Stimulated activated naive CD8-positive, alpha-beta T cell treated with anti-CD3 and anti-CD28 coated beads, Interleukin-15, amount 100 ng/mL, for 72 hours (primary cell): Measurements from ENCODE around the gene AGRN.
A peak's percentile ranks its signal among the peaks of the same experiment; 100 is the strongest.
"Not testable (repeated sequence)": the region's sequence is repeated elsewhere in the genome, so short reads cannot be mapped to it uniquely, and the experiment has no call there.

Experiments
- ATAC-seq: fragments of 150-1000 bp; cut with Tn5 transposase; 2 replicates; pipeline ENCODE4 v1.10.0; 2021; ENCODE audit warnings: mild to moderate bottlenecking, moderate library complexity
- DNase-seq, 2 donors: peaks; one replicate each; pipeline ENCODE4 v3.0.0; 2021 to 2022
- H3K27ac Mint-ChIP-seq, 2 donors: one replicate each; pipeline ENCODE4 v1.8.0; 2022; ENCODE audit warnings: mild to moderate bottlenecking in 2 of 2, mixed read lengths in 2 of 2, moderate library complexity in 2 of 2
- H3K27me3 Mint-ChIP-seq: one replicate; pipeline ENCODE4 v1.8.0; 2022; ENCODE audit warnings: mixed read lengths
- H3K4me1 Mint-ChIP-seq: one replicate; pipeline ENCODE4 v1.8.0; 2022; ENCODE audit warnings: mild to moderate bottlenecking, mixed read lengths
- H3K4me3 Mint-ChIP-seq, 2 donors: one replicate each; pipeline ENCODE4 v1.8.0; 2022; ENCODE audit warnings: mild to moderate bottlenecking in 2 of 2, mixed read lengths in 2 of 2, moderate library complexity in 1 of 2
- H3K9me3 Mint-ChIP-seq, 2 donors: one replicate each; pipeline ENCODE4 v1.8.0; 2022; ENCODE audit warnings: mixed read lengths in 2 of 2

Gene AGRN

GRCh38 chr1:1019122-1019999 lies 559 bp upstream of the AGRN start:
- Mint-ChIP-seq H3K9me3 (no peaks in the 10 kb centered on the region), H3K27me3 (peaks cover 15% of the 10 kb centered on the region), H3K4me3 (peak overlapping the region; percentile 57 to 64), H3K4me1 (peaks cover 44% of the 10 kb centered on the region), H3K27ac (peak overlapping the region in 1 of 2 donors; percentile 19)
- peak; percentile 73 for ATAC-seq
- peak; percentile 81 to 87 for DNase-seq

DNA sequence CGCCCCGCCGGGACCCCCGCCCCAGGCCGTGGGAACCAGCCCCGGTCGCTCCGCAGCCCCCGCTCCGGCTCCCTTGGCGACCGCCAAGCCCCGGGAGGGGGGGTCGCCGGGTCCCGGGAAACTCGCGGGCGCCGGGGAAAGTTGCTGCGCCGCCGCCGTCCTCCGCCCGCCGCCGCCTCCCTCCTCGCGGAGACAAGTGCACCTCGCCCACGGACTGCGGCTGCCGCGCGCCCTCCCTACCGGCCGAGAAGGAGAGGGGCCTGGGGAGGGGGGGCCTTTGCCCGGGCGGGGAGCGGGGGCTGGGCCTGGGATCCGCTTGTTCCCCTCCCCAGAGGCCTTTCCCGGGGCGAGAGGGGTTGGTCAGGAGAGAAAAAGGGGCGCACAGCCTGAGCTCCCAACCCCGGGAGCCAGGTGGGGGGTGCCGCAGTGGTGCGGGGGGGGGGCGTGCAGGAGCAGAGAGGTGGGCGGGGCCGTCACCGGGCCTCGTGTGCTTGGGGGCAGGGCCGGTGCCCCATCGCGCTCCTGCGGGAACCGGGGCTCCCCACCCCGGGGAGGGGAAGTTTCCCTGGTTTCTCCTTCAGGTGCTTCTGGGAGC lies 592 bp downstream of the AGRN start:
- Mint-ChIP-seq H3K9me3 (no peaks in the 10 kb centered on the region), H3K27me3 (peaks cover 15% of the 10 kb centered on the region), H3K4me1 (peaks cover 33% of the 10 kb centered on the region), H3K27ac (no peak overlapping the region), H3K4me3 (peak overlapping the region; percentile 56 to 70)
- ATAC-seq, result peak; percentile 20
- DNase-seq, result peak in 1 of 2 donors; percentile 47

GRCh38 chr1:1021010-1021919 lies 1.3 kb downstream of the AGRN start:
- no peak overlapping the region for H3K27ac Mint-ChIP-seq
- peaks cover 15% of the 10 kb centered on the region for H3K27me3 Mint-ChIP-seq
- ATAC-seq, result no peak
- H3K4me3 Mint-ChIP-seq, result peak overlapping the region; percentile 56 to 70
- DNase-seq, result no peak
- H3K4me1 Mint-ChIP-seq, result peaks cover 33% of the 10 kb centered on the region
- H3K9me3 Mint-ChIP-seq, result no peaks in the 10 kb centered on the region

GRCh38 chr1:1021920-1022259 lies 2.0 kb downstream of the AGRN start:
- no peak for ATAC-seq
- H3K27me3 Mint-ChIP-seq, result peaks cover 15% of the 10 kb centered on the region
- DNase-seq, result no peak
- no peak overlapping the region for H3K27ac Mint-ChIP-seq
- no peaks in the 10 kb centered on the region for H3K9me3 Mint-ChIP-seq
- no peak overlapping the region for H3K4me3 Mint-ChIP-seq
- H3K4me1 Mint-ChIP-seq, result peaks cover 32% of the 10 kb centered on the region

DNA sequence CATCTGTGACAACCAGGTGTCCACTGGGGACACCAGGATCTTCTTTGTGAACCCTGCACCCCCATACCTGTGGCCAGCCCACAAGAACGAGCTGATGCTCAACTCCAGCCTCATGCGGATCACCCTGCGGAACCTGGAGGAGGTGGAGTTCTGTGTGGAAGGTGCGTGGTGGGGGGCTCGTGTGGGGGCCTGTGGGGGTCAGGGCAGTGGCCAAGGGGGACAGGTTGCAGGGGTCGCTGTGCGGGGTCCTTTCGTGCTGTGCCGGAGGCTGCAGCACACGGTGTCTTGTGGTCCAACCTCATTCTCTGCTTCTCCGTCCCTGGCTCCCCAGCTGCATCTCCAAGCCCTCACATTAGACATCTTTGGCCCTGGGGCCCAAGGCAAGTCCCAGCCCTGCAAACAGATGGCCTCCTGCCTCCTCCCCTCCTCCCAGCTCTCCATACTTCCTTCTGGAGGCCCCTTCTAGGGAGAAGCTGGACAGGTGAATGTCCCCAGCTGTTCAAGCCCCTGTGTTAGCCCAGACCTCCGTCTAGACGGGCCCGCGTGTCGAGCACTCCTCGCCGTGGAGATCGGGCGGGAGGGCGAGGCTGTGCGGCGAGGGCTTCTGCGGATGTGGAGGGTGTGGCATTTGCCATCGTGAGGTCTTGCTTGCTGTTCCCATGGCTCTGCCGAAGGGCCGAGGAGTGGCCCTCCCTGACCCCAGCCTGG lies 2.5 kb downstream of the AGRN start:
- H3K4me3 Mint-ChIP-seq, result no peak overlapping the region
- H3K27ac Mint-ChIP-seq, result no peak overlapping the region
- DNase-seq (no peak), ATAC-seq (no peak)
- H3K4me1 Mint-ChIP-seq, result peaks cover 27% of the 10 kb centered on the region
- no peaks in the 10 kb centered on the region for H3K9me3 Mint-ChIP-seq
- H3K27me3 Mint-ChIP-seq, result peaks cover 15% of the 10 kb centered on the region

- H3K27me3 Mint-ChIP-seq, result peaks cover 15% of the 10 kb centered on the region
- DNase-seq, result no peak
- H3K4me3 Mint-ChIP-seq, result no peak overlapping the region
- ATAC-seq, result no peak
- no peaks in the 10 kb centered on the region for H3K9me3 Mint-ChIP-seq
- H3K4me1 Mint-ChIP-seq, result peaks cover 27% of the 10 kb centered on the region
- no peak overlapping the region for H3K27ac Mint-ChIP-seq
Observed at GRCh38 chr1:1023700-1024099, 3.8 kb downstream of the AGRN start.

GRCh38 chr1:1024149-1024770 lies 4.3 kb downstream of the AGRN start:
- DNase-seq (no peak), ATAC-seq (no peak)
- Mint-ChIP-seq H3K9me3 (no peaks in the 10 kb centered on the region), H3K4me3 (no peak overlapping the region), H3K27me3 (peaks cover 15% of the 10 kb centered on the region), H3K27ac (no peak overlapping the region), H3K4me1 (peaks cover 27% of the 10 kb centered on the region)

DNA sequence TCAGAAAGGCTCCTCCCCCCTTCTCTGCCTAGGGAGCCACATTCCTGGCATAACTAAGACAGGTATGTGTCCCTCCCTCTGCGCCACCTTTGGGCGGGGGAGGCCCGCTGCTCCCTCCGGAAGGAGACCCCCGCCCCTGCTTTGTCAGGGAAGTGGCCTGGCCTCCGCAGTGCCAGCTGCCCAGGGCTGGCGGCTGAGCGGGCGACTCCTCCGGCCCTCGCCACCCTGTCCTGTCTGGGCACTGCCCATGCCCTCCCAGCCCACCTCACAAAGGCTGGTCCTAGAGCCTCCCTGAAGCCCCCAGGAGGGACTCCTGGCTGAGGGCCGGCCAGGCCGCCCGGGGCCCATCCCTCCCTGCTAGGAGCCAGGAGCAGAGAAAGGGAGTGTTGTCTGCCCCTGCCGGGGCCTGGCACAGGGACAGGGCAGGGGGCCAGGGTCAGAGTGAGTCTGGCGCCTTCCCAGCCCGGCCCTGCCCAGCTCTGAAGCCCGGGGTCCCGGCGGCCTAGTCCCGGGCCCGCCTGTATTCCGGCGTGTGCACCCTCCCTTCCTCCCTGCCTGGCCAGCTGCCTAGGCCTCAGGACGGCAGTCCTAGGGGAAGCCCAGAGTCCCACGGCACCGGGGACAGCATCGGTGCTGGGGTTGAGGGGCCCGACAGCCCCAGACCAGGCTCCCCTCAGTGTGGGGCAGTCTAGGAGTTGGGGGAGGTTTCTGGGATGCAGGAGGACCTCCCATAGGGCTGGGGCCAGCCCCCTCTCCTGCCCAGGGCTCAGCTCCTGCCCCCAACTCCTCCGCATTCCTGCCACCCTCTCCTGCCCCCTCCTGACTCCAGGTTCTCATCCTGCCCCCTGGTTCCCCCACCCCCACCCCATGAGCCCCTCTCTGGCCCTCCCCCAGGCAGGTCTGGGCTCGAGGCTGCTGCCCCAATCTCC lies 5.1 kb downstream of the AGRN start:
- H3K4me1 Mint-ChIP-seq, result peaks cover 27% of the 10 kb centered on the region
- H3K27me3 Mint-ChIP-seq, result peaks cover 15% of the 10 kb centered on the region
- no peaks in the 10 kb centered on the region for H3K9me3 Mint-ChIP-seq
- DNase-seq (no peak), ATAC-seq (peak; percentile 4)
- no peak overlapping the region for H3K27ac Mint-ChIP-seq
- H3K4me3 Mint-ChIP-seq, result no peak overlapping the region

- H3K27me3 Mint-ChIP-seq, result peaks cover 15% of the 10 kb centered on the region
- ATAC-seq (no peak), DNase-seq (no peak)
- H3K27ac Mint-ChIP-seq, result no peak overlapping the region
- no peaks in the 10 kb centered on the region for H3K9me3 Mint-ChIP-seq
- H3K4me3 Mint-ChIP-seq, result no peak overlapping the region
- peaks cover 27% of the 10 kb centered on the region for H3K4me1 Mint-ChIP-seq
Observed at GRCh38 chr1:1025730-1026129, 5.8 kb downstream of the AGRN start.

DNA sequence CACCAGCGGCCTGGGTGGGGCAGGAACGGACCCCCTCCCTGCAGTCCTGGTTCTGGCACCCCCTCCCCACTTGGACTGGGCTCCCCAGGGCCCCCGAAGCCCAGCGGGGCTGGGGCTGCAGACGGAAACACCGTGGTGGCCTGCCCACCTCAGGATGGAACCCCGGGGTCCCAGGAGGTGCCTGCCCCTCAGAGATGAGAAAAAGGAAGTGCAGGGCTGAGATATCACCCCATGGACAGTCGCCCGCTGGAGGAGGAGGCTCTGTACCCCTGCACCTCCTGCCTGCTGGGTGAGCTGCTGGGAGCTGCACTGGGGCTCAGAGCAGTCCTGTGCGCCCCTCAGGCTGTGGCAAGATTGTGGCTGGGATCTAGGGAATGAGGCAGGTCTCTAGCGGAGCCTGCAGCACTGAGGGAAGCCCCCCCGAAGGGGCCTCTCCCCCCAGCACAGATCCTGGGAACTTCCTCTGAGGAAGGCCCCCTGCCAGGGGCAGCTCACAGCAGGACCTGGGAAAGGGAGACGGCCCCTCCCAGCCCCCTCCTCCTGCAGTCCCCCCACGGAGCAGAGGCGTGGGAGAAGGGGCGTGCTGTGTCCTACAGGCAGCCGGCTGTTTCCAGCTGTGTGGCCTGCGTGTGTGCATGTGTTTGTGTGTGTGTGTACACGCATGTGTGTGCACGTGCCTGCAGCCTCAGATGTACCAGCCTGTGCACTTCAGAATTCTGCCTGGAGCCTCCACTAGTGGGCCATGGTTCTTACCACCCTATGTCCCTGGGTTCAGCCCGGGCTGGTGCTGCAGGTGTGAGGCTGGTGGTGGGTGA lies 6.9 kb downstream of the AGRN start:
- no peak overlapping the region for H3K27ac Mint-ChIP-seq

GRCh38 chr1:1027791-1028190 lies 7.9 kb downstream of the AGRN start:
- peaks cover 19% of the 10 kb centered on the region for H3K4me1 Mint-ChIP-seq
- ATAC-seq, result no peak
- no peaks in the 10 kb centered on the region for H3K9me3 Mint-ChIP-seq

More for the DNA sequence above, 6.9 kb downstream of the AGRN start:
- peaks cover 15% of the 10 kb centered on the region for H3K27me3 Mint-ChIP-seq
- no peaks in the 10 kb centered on the region for H3K9me3 Mint-ChIP-seq
- no peak overlapping the region for H3K4me3 Mint-ChIP-seq
- H3K4me1 Mint-ChIP-seq, result peaks cover 19% of the 10 kb centered on the region
- ATAC-seq (peak; percentile 5), DNase-seq (no peak)

DNA sequence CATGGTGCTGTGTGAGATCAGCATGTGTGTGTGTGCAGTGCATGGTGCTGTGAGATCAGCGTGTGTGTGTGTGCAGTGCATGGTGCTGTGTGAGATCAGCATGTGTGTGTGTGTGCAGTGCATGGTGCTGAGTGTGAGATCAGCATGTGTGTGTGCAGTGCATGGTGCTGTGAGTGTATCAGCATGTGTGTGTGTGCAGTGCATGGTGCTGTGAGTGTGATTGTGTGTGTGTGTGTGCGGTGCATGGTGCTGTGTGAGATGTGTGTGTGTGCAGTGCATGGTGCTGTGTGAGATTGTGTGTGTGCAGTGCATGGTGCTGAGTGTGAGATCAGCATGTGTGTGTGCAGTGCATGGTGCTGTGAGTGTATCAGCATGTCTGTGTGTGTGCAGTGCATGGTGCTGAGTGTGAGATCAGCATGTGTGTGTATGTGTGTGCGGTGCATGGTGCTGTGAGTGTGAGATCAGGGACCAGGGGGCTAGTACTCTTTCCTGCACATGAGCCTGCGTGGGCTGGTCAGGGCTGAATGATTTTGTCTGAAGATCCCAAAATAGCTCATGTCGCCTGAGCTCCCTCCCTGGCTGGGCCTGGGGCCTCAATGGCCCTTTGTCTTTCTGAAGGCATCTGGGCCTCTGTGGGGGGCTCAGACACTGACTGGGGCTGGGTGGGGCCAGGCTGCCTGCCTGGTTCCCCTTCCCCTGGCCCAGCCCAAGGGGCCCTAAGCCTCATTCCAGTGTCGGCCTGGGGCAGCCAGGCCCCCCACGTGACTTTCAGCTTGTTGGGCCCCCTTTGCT lies 11.1 kb downstream of the AGRN start:
- ATAC-seq, H3K4me3 Mint-ChIP-seq, H3K27ac Mint-ChIP-seq, DNase-seq, H3K9me3 Mint-ChIP-seq: not testable (repeated sequence)
- H3K27me3 Mint-ChIP-seq, result peaks cover 17% of the 10 kb centered on the region
- H3K4me1 Mint-ChIP-seq, result peaks cover 26% of the 10 kb centered on the region

More at GRCh38 chr1:1027791-1028190, 7.9 kb downstream of the AGRN start:
- no peak overlapping the region for H3K4me3 Mint-ChIP-seq
- H3K27ac Mint-ChIP-seq, result no peak overlapping the region
- DNase-seq, result no peak
- peaks cover 16% of the 10 kb centered on the region for H3K27me3 Mint-ChIP-seq
